Testis (tissue), 2 donors: ENCODE measurements around the gene SPTBN4.

Experiments
- POLR2A ChIP-seq: fragments of 450-650 bp; IDR thresholded peaks from one replicate; pipeline ENCODE4 v1.6.1; 2017; ENCODE audit warnings: antibody characterized with exemption, mild to moderate bottlenecking, moderate library complexity
- TF ChIP-seq, protein P1 (sequence below), 3 experiments: fragments of 450-650 bp in 2 of 3; fragments of 200-600 bp in 1 of 3; sonication (generic) in 1 of 3; IDR thresholded peaks; one replicate each; pipeline ENCODE4 v1.5.1; 2016 to 2019; ENCODE audit warnings: antibody characterized with exemption in 3 of 3, mild to moderate bottlenecking in 2 of 3, moderate library complexity in 1 of 3

DNA sequence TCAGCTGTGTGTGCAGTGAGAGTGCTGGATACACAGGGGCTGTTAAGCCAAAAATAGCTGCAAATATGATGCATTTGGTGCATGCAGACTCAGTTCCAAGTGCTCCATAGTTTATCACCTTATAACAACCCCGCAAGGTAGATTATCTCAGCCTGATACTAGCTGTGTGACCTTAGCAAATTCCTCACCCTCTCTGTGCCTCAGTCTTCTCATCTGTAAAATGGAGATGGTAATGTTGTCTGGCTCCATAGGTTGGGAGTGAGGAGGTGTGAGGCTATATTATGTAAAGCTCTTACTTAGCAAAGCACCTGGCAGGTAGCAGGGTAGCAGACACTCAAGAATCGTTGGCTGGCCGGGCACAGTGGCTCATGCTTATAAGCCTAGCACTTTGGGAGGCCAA lies 86.0 kb downstream of the SPTBN4 start:
- no peak for TF ChIP-seq POLR2A
- TF ChIP-seq, protein P1, sequence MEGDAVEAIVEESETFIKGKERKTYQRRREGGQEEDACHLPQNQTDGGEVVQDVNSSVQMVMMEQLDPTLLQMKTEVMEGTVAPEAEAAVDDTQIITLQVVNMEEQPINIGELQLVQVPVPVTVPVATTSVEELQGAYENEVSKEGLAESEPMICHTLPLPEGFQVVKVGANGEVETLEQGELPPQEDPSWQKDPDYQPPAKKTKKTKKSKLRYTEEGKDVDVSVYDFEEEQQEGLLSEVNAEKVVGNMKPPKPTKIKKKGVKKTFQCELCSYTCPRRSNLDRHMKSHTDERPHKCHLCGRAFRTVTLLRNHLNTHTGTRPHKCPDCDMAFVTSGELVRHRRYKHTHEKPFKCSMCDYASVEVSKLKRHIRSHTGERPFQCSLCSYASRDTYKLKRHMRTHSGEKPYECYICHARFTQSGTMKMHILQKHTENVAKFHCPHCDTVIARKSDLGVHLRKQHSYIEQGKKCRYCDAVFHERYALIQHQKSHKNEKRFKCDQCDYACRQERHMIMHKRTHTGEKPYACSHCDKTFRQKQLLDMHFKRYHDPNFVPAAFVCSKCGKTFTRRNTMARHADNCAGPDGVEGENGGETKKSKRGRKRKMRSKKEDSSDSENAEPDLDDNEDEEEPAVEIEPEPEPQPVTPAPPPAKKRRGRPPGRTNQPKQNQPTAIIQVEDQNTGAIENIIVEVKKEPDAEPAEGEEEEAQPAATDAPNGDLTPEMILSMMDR (IDR thresholded peaks at IDR 0.05): no peak
